Dermis microvascular lymphatic vessel endothelial cell (primary cell): ENCODE data around the gene PPP4R1. TPM values are rescaled to one million over a fixed set of nuclear protein-coding genes. Genes with fewer than 3 reads are reported as not detected.
"Not testable (repeated sequence)": the region's sequence is repeated elsewhere in the genome, so short reads cannot be mapped to it uniquely, and the experiment has no call there.

Source experiments
- DNase-seq, 2 donors: peaks; one replicate each; pipeline versions ENCODE4 v3.0.0 to v3.0.0-alpha.2; 2010; ENCODE audit warnings: low read depth in 2 of 2
- total RNA-seq: library from RNA; depleted of rRNA; stranded (reverse); fragments of >200 nt; gene quantifications from 2 replicates; pipeline ENCODE4 v1.2.1, GENCODE V29; 2014

PPP4R1 gene, protein sequence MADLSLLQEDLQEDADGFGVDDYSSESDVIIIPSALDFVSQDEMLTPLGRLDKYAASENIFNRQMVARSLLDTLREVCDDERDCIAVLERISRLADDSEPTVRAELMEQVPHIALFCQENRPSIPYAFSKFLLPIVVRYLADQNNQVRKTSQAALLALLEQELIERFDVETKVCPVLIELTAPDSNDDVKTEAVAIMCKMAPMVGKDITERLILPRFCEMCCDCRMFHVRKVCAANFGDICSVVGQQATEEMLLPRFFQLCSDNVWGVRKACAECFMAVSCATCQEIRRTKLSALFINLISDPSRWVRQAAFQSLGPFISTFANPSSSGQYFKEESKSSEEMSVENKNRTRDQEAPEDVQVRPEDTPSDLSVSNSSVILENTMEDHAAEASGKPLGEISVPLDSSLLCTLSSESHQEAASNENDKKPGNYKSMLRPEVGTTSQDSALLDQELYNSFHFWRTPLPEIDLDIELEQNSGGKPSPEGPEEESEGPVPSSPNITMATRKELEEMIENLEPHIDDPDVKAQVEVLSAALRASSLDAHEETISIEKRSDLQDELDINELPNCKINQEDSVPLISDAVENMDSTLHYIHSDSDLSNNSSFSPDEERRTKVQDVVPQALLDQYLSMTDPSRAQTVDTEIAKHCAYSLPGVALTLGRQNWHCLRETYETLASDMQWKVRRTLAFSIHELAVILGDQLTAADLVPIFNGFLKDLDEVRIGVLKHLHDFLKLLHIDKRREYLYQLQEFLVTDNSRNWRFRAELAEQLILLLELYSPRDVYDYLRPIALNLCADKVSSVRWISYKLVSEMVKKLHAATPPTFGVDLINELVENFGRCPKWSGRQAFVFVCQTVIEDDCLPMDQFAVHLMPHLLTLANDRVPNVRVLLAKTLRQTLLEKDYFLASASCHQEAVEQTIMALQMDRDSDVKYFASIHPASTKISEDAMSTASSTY
- total RNA-seq: 99.0 and 118 TPM in 2 replicates

- peak; percentile 30 to 81 for DNase-seq
These were observed at the start of gene PPP4R1 for GRCh38 chr18:9614401-9615279. Gene PPP4R1, minus strand, starts transcription at chr18:9614559. Its CDS starts 75 bp downstream, at chr18:9614484.

DNA sequence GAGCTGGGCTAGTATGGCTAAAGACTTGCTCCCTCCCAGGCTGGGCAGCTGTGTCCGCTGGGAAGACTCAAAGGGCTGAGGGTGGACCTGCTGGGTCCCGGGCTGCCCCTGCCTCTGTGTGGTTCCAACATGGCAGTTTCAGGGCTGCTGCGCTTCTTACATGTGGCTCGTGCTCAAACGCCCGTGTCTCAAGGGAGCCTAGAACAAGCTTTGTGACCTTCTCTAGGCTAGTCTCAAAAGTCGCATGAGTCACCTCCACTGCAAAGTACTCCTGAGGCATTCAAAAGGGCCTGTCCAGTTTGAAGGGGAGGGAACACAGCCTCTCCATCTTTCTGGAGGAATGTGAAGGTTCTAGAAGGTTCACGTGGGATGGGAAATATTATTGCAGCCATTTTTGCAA is 49.0 kb upstream of the PPP4R1 start:
- no peak for DNase-seq

DNA sequence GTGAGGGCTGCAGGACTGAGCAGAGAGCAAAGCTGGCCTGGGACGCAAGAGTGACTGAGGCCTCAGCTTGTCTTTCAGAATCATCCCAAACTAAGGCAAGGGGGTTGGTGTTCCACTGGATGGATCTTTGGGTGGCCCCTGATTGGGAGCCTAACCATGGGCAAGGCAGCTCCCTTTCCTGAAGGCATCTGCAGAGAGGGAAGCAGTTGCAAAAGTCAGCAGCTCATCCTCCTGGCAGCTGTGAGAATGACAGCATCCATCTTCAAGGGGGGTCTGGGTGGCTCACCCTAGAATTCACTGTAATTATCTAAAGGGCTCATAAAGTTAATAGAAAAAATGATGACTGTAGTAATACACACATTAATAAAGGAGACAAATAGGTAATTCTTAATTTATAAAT is 47.2 kb upstream of the PPP4R1 start:
- peak in 1 of 2 donors; percentile 23 for DNase-seq

GRCh38 chr18:9659499-9660375 is 45.4 kb upstream of the PPP4R1 start:
- DNase-seq: no peak

DNA sequence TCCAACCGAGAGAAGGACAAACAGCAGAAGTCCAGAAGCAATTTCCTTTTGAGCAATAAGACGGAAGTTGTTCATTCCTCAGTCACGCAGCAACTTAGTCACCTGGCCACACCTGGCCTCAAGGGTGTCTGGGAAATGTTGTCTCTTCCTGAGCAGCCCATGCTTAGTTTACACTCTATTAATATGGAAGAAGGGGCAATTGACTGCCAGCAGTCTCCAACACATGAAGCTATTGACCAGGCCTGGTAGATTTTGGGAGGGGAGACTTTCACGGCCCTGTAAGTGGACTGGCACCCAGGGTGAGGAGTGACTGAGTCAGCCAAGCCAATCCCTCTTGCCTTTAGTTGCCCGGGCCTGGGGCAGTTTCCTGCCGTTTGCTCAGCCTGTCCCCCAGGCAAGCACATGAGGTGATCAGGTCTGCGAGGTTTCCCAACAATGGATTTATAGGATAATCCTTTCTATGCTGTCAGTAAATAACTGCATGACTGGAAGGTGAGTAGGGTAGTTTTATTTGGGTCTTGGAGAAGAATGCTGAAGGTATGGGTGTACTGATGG is 43.8 kb upstream of the PPP4R1 start:
- no peak for DNase-seq

GRCh38 chr18:9655232-9655767 is 40.9 kb upstream of the PPP4R1 start:
- DNase-seq: no peak

GRCh38 chr18:9653390-9653789 is 39.0 kb upstream of the PPP4R1 start:
- peak; percentile 71 to 82 for DNase-seq

DNA sequence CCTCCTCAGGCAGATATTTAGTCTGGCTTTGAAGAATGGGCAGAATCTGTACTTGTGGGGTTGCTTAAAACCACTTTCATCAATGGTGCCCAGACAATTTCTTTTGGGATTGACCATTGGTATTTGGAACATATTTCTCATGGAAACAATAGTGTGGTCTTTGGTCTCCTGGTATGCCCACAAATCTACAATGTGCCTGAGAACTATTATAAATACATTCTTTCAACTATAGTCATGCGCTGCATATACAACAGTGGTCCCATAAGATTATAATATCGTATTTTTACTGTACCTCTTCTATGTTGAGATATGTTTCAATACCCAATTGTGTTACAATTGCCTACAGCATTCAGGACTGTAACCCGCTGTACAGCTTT is 34.8 kb upstream of the PPP4R1 start:
- no peak for DNase-seq

DNA sequence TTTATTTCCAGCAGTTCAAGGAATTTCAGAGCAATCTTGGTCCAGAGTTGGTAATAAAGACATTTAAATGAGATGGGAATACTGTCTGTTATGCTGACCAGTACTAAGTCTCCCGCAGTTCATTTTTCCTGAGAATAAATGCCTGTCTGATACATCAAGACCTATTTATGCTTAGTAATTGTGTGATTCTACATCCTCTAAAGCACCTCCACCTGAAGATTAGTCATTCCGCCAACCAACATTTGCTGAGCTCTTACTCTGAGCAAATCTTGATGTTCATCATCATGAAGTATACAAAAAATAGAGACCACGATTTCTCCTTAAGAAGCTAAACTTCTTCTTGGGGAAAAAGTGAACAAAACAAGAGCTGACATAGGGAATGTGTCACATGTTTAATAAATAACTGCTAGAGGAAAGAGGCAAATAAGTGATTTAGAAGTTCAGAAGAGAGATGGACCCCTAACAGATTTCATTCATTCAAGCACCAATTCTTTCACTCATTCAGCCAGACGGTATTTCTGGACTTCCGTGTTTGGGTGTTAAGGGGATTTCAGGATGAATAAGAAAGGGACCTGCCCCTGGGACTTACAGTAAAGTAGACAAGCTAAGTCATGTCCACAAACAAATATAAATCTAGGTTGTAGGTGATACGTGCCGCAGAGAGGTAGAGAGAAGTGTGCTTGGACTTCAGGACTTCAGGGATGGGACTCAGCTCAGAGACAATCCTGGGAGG is 34.2 kb upstream of the PPP4R1 start:
- DNase-seq: no peak

DNA sequence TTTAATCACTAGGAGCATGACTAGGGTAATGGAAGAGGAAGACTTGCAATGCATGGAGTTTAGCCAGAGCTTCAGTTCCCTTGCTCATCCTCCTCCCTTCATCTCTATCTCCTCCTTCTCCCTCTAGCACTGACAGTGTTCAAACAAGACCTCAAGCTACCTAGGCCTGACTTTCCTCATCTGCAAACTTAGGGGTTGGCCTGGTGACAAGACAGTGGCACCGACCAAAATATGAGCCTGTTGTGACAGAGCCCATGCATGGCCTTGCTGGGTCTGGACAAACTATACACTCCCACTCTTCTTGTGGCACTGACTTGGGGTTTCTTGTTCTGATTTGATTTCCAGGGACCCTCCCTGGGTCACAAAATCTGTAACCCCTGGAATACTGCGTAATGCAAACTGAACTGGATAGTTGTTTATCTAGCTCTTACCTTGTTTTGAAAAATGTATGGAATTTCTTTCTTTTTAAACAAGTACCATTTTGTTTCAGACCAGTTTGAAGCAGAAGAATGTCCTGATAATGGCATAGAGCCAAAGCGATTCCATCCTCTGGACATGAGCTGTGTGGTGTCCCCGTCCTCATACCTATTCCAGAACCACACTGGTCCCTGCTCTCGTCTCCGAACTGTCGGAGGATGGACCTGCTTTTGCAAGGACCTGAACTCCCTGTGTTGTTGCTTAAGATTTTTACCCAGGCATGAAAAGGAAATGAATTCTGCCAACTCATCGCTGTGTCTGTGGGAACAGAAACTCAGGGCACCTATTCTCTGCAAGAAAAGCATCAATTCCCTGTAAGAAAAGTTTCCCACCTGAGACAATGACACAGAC is 33.4 kb upstream of the PPP4R1 start:
- DNase-seq: peak in 1 of 2 donors; percentile 25

GRCh38 chr18:9643549-9643948 is 29.2 kb upstream of the PPP4R1 start:
- DNase-seq: peak; percentile 92 to 94

- no peak for DNase-seq
These were observed 28.6 kb upstream of the PPP4R1 start for GRCh38 chr18:9642799-9643462.

DNA sequence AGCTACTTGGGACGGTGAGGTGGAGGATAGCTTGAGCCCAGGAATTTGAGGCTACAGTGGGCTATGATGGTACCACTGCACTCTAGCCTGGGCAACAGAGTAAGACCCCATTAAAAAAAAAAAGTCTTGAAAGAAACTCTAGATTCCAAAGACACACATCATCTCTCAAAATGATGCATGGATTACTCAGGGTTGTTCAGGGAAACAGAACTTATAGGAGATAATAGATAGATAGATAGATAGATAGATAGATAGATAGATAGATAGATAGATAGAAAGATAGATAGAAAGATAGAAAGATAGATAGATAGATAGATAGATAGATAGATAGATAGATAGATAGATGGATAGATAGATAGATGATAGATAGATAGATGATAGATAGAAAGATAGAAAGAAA is 26.7 kb upstream of the PPP4R1 start:
- not testable (repeated sequence) for DNase-seq

- DNase-seq: no peak
These were observed 24.5 kb upstream of the PPP4R1 start for GRCh38 chr18:9638886-9639285.

DNA sequence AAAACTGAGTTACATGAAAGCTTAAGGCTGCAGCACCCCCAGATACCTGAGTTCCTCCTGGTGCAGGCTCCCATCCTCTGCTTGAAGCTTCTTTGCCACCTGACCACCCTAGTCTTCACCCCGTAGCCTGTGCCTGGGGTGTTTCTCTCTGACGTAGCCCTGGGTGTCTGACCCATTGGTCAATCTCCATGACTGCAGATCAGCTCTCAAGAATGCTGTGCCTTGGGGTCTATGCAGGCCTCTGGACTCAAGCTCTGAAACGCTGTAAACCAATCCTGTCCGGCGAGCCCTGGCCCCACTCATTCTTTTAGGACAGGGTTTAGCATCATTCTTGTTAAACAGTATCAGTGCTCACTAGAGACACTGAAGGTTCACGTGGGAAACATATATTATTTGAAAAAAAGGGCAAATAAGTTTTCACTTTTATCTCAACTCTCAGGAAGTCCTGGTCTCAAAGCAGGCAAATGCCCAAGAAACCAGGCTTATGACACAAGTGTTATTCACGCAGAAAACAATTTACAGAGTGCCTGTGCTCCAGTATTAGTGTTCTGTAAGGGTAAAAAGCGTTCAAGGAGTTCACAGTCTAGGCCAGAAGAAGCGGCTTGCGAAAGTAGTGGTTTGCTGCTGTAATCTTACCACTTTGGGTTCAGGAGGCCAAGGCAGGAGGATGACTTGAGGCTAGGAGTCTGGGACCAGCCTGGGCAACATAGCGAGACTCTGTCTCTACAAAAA is 22.8 kb upstream of the PPP4R1 start:
- DNase-seq: no peak

DNA sequence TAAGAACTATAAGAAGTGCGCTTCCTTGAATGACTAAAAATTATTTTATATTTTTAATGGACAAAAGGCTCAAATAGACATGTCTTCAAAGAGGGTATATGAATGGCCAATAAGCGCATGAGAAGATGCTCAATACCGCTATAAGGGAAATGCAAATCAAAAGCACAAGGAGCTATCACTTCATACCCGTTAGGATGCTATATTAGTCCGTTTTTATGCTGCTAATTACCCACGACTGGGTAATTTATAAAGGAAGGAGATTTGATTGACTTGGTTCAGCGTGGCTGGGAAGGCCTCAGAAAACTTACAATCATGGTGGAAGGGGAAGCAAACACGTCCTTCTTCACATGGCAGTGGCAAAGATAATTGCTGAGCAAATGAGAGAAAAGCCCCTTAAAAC is 20.5 kb upstream of the PPP4R1 start:
- no peak for DNase-seq
